PC-3 (cell line): ENCODE data around the gene FNDC5. TPM values are rescaled to one million over a fixed set of nuclear protein-coding genes. Genes with fewer than 3 reads are reported as not detected.
A peak's percentile ranks its signal among the peaks of the same experiment; 100 is the strongest.

Source experiments
- ATAC-seq: fragments of 200-7000 bp; cut with Tn5 transposase; 2 replicates; pipeline ENCODE4 v1.9.1; 2020; ENCODE audit warnings: mild to moderate bottlenecking, moderate library complexity
- BruUV-seq: library from RNA; stranded (reverse); fragments of 400-500 nt; replicated peaks from 2 replicates; lab custom pipeline; 2021; lab: Mats Ljungman, UMichigan
- CTCF ChIA-PET: fragments of 300-600 bp; sonication (Branson Sonifier 250); formaldehyde crosslinking; loops from one replicate; lab custom pipeline; 2022; ENCODE audit warnings: antibody characterized with exemption; lab: Charles Lee
- POLR2A ChIA-PET: fragments of 300-600 bp; sonication (Branson Sonifier 250); formaldehyde crosslinking; loops from one replicate; lab custom pipeline; 2022; ENCODE audit warnings: antibody characterized with exemption; ENCODE audit not compliant: unreplicated experiment; lab: Charles Lee
- DNase-seq: peaks from one replicate; pipeline ENCODE4 v3.0.0-alpha.2; 2015
- H2AFZ ChIP-seq: fragments of 300-600 bp; sonication (generic); 2 replicates; pipeline ENCODE4 v1.6.0; 2016; ENCODE audit warnings: antibody characterized with exemption, low read length
- H3F3A ChIP-seq: fragments of 300-600 bp; sonication (generic); one replicate; pipeline ENCODE4 v1.6.0; 2017; ENCODE audit warnings: antibody characterized with exemption, low read length, control low read depth, mild to moderate bottlenecking; ENCODE audit not compliant: unreplicated experiment
- H3K27ac ChIP-seq: fragments of 300-600 bp; sonication (generic); 2 replicates; pipeline ENCODE4 v1.5.1; 2016; ENCODE audit warnings: mild to moderate bottlenecking, low read length
- H3K27me3 ChIP-seq: fragments of 300-600 bp; sonication (generic); 2 replicates; pipeline ENCODE4 v1.6.1; 2016; ENCODE audit warnings: low read length, mixed read lengths
- H3K36me3 ChIP-seq: fragments of 300-600 bp; sonication (generic); 2 replicates; pipeline ENCODE4 v1.6.1; 2016; ENCODE audit warnings: low read depth, mixed run types, low read length, mixed read lengths
- H3K4me1 ChIP-seq: fragments of 300-600 bp; sonication (generic); 2 replicates; pipeline ENCODE4 v1.5.1; 2016; ENCODE audit warnings: low read length; ENCODE audit not compliant: insufficient read depth
- H3K4me2 ChIP-seq: fragments of 300-600 bp; sonication (generic); 2 replicates; pipeline ENCODE4 v1.6.0; 2016; ENCODE audit warnings: low read length
- H3K4me3 ChIP-seq: fragments of 300-600 bp; sonication (generic); 2 replicates; pipeline ENCODE4 v1.5.1; 2016; ENCODE audit warnings: mild to moderate bottlenecking, low read length, mixed read lengths
- H3K79me2 ChIP-seq: fragments of 300-600 bp; sonication (generic); 2 replicates; pipeline ENCODE4 v1.6.1; 2017; ENCODE audit warnings: low read length, mixed read lengths
- H3K9ac ChIP-seq: fragments of 300-600 bp; sonication (generic); 2 replicates; pipeline ENCODE4 v1.6.0; 2016; ENCODE audit warnings: mild to moderate bottlenecking, low read length
- H3K9me2 ChIP-seq: fragments of 300-600 bp; sonication (generic); replicated peaks from 2 replicates; pipeline ENCODE4 v1.6.1; 2016; ENCODE audit warnings: mixed run types, low read length, mixed read lengths
- H3K9me3 ChIP-seq: fragments of 300-600 bp; sonication (generic); 2 replicates; pipeline ENCODE4 v1.6.1; 2016; ENCODE audit warnings: low read length, mixed read lengths
- H4K20me1 ChIP-seq: fragments of 300-600 bp; sonication (generic); 2 replicates; pipeline ENCODE4 v1.6.1; 2016; ENCODE audit warnings: low read length, mixed read lengths
- EZH2 ChIP-seq: fragments of 300-600 bp; sonication (generic); IDR thresholded peaks from one replicate; pipeline ENCODE4 v1.6.1; 2017; ENCODE audit warnings: antibody characterized with exemption, mild to moderate bottlenecking, low read length; ENCODE audit not compliant: unreplicated experiment
- EZH2phosphoT487 ChIP-seq: fragments of 300-600 bp; sonication (generic); IDR thresholded peaks from 2 replicates; pipeline ENCODE4 v1.6.1; 2018; ENCODE audit warnings: mild to moderate bottlenecking, antibody characterized with exemption, low read length, borderline replicate concordance
- intact Hi-C: fragments of 100-400 bp; cut with micrococcal nuclease; formaldehyde crosslinking; loops from 2 replicates; pipeline ENCODE4 v1.9.0; 2023
- total RNA-seq: library from RNA; depleted of rRNA; stranded (reverse); fragments of >200 nt; gene quantifications from 2 replicates; pipeline ENCODE4 v1.2.3, GENCODE V29; 2014
- TF ChIP-seq, protein P1 (sequence below): fragments of 300-600 bp; sonication (generic); conservative IDR thresholded peaks from 2 replicates; pipeline ENCODE4 v1.5.1; 2017; ENCODE audit warnings: antibody characterized with exemption, low read depth, mild to moderate bottlenecking, low read length

The FNDC5 gene
- total RNA-seq, 1 experiment from 2014 or later: 0.22 TPM

DNA sequence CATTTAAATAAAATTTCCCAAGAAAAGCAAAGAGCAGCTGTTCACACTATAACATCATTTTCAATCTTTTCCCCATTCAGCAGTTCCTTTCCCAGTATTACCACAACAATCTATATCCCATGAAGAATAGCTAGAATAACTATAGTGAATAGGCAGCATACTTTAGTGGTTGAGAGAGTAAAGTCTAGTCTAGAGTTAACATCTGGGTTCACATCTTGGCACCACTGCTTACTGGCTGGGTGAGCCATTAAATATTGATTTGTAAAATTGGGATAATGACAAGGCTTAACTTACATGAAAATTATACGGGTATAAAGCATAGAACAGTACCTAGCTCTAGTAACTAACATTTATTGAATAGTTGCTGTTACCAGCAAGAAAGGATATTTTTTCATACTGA is 38.8 kb downstream of the FNDC5 start:
- Histone ChIP-seq H3K36me3 (peaks cover 45% of the 10 kb centered on the region), H3K79me2 (no peaks in the 10 kb centered on the region), H3K9me2 (no peaks in the 10 kb centered on the region), H3K4me2 (no peak overlapping the region), H2AFZ (no peak overlapping the region), H3K4me1 (no peaks in the 10 kb centered on the region), H3K4me3 (no peak overlapping the region), H3F3A (no peaks in the 10 kb centered on the region), H4K20me1 (no peaks in the 10 kb centered on the region), H3K9me3 (no peaks in the 10 kb centered on the region), H3K27ac (no peak overlapping the region), H3K9ac (no peak overlapping the region), H3K27me3 (no peaks in the 10 kb centered on the region)
- TF ChIP-seq EZH2phosphoT487 (no peak), EZH2 (no peak)
- TF ChIP-seq, protein P1, sequence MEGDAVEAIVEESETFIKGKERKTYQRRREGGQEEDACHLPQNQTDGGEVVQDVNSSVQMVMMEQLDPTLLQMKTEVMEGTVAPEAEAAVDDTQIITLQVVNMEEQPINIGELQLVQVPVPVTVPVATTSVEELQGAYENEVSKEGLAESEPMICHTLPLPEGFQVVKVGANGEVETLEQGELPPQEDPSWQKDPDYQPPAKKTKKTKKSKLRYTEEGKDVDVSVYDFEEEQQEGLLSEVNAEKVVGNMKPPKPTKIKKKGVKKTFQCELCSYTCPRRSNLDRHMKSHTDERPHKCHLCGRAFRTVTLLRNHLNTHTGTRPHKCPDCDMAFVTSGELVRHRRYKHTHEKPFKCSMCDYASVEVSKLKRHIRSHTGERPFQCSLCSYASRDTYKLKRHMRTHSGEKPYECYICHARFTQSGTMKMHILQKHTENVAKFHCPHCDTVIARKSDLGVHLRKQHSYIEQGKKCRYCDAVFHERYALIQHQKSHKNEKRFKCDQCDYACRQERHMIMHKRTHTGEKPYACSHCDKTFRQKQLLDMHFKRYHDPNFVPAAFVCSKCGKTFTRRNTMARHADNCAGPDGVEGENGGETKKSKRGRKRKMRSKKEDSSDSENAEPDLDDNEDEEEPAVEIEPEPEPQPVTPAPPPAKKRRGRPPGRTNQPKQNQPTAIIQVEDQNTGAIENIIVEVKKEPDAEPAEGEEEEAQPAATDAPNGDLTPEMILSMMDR: no peak
- POLR2A ChIA-PET: no interaction called here
- intact Hi-C loops: no loop called here
- no peak for ATAC-seq
- no TSS peak for BruUV-seq
- DNase-seq: no peak
- CTCF ChIA-PET: no interaction called here

DNA sequence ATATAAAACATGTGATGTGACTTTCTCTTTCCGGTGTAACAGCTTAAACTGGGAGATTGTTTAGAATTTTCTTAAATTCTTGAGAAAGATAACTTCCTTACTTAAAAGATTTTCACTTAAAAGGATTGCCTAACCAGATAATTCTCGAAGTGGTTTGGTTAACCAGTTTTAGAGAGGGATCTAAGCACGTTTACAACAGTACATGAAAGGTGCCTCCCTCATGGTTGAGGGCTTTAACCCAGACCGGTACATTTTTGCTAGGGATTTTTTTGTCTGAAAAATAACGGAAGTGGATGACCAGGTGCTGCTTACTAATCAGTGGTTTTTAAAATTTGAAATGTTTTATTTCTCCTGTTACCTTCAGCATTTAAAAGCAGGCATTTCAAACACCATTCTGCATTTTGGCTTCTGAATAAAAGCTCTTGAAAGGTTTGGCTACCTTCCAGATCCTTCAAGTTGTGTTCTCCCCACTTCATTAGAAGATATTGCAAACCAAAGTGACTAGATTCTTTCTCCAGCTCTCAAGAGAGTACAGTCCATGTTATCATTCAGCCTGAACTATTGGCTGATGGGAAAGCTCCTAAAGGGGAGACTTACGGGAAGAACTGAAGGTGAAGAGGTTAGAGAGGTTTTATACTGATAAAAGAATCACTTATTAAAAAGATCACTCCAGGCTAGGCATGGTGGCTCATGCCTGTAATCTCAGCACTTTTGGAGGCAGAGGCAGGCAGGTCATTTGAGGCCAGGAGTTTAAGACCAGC is 40.4 kb downstream of the FNDC5 start:
- Histone ChIP-seq H3K4me2 (no peak overlapping the region), H3K27me3 (no peaks in the 10 kb centered on the region), H3K4me1 (no peaks in the 10 kb centered on the region), H3K79me2 (no peaks in the 10 kb centered on the region), H4K20me1 (no peaks in the 10 kb centered on the region), H3K9me2 (no peaks in the 10 kb centered on the region), H3K4me3 (no peak overlapping the region), H3K36me3 (peaks cover 55% of the 10 kb centered on the region), H2AFZ (no peak overlapping the region), H3K27ac (no peak overlapping the region), H3K9ac (no peak overlapping the region), H3K9me3 (no peaks in the 10 kb centered on the region), H3F3A (no peaks in the 10 kb centered on the region)
- CTCF ChIA-PET: no interaction called here
- DNase-seq (no peak), ATAC-seq (no peak)
- no peak for TF ChIP-seq EZH2
- no peak for TF ChIP-seq EZH2phosphoT487
- TF ChIP-seq, protein P1: no peak
- BruUV-seq: no TSS peak
- POLR2A ChIA-PET: no interaction called here
- intact Hi-C loops: no loop called here

DNA sequence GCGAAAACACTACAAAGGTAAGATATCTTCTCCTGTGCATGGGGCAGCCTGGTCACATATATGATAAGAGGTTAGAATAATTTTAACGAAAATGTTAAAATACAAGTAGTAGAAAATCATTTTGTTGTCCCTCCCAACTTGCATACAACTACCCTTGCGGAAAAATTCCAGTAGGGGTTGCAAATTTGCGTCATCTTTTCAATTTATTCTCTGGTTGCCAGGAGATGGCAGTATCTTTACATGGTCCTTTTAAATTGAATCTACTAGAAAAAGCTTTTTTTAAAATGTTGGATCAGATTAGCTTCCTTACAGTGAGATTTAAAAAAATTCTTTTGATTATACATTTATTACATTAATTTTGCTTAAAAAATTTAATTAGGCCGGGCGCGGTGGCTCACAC is 42.4 kb downstream of the FNDC5 start:
- BruUV-seq: no TSS peak

More for the DNA sequence above, 42.4 kb downstream of the FNDC5 start:
- intact Hi-C loops: no loop called here
- H3K4me3 ChIP-seq: no peak overlapping the region
- no peaks in the 10 kb centered on the region for H3K9me2 ChIP-seq
- no peaks in the 10 kb centered on the region for H3K27me3 ChIP-seq
- no peaks in the 10 kb centered on the region for H3K4me1 ChIP-seq
- no peaks in the 10 kb centered on the region for H3K9me3 ChIP-seq
- no peaks in the 10 kb centered on the region for H4K20me1 ChIP-seq
- no peak overlapping the region for H2AFZ ChIP-seq
- peaks cover 48% of the 10 kb centered on the region for H3K36me3 ChIP-seq
- TF ChIP-seq EZH2phosphoT487 (no peak), EZH2 (no peak)
- TF ChIP-seq, protein P1: peak; percentile 52
- ATAC-seq: no peak
- H3F3A ChIP-seq: no peaks in the 10 kb centered on the region
- no peak overlapping the region for H3K9ac ChIP-seq
- DNase-seq: peak; percentile 37
- H3K27ac ChIP-seq: no peak overlapping the region
- no peak overlapping the region for H3K4me2 ChIP-seq
- ChIA-PET CTCF (interaction anchor here (1.0 kb wide), 1 partner anchor 44 kb away, joined by 7 read pairs; no protein-coding TSS in a partner anchor), POLR2A (no interaction called here)
- no peaks in the 10 kb centered on the region for H3K79me2 ChIP-seq
